Mucosa of descending colon (tissue), 3 donors: ENCODE data around the gene CC2D1A. TPM values are rescaled to one million over a fixed set of nuclear protein-coding genes. Genes with fewer than 3 reads are reported as not detected.
A peak's percentile ranks its signal among the peaks of the same experiment; 100 is the strongest.

Experiments
- ATAC-seq: fragments of 200-7000 bp; cut with Tn5 transposase; one replicate; pipeline ENCODE4 v1.9.1; 2020; ENCODE audit warnings: mild to moderate bottlenecking, moderate library complexity
- DNase-seq, 3 donors: peaks; one replicate each; pipeline ENCODE4 v3.0.0-alpha.2; 2020
- H3K36me3 ChIP-seq: fragments of 200-600 bp; one replicate; pipeline ENCODE4 v1.8.0; 2021; ENCODE audit warnings: low read depth, mild to moderate bottlenecking
- H3K4me1 ChIP-seq: fragments of 200-600 bp; one replicate; pipeline ENCODE4 v1.8.0; 2021; ENCODE audit warnings: low read depth, mild to moderate bottlenecking
- H3K4me3 ChIP-seq: fragments of 200-600 bp; one replicate; pipeline ENCODE4 v1.8.0; 2021; ENCODE audit warnings: mild to moderate bottlenecking
- H3K9me3 ChIP-seq: fragments of 200-600 bp; one replicate; pipeline ENCODE4 v1.8.0; 2021; ENCODE audit warnings: mild to moderate bottlenecking
- intact Hi-C, 2 donors: fragments of 100-400 bp; cut with DNase I in 1 of 2; cut with micrococcal nuclease in 1 of 2; formaldehyde crosslinking; loops; one replicate each; pipeline versions ENCODE4 v1.11.0 to v1.11.1; 2022; cut with DNase I, micrococcal nuclease
- total RNA-seq, 3 donors: library from RNA; stranded (reverse); fragmentation: NEBNext Ultra II Directional in 2 of 3; extraction: Animal tissue kit (Norgen Biotek cat#: 25700) in 2 of 3; gene quantifications; one replicate each; pipeline versions ENCODE4 v1.2.1 to v1.2.4, GENCODE V29; 2021 to 2023
- TF ChIP-seq, protein P1 (sequence below): fragments of 200-600 bp; IDR thresholded peaks from one replicate; pipeline ENCODE4 v1.8.0; 2022; ENCODE audit warnings: antibody characterized with exemption, mild to moderate bottlenecking
- donor health status: DM: no; HTN: no; CAD: no; lungs with moderate emphysema.
- donor health status: DM: no; HTN: no; CAD: no.
- donor health status: DM: no; HTN: yes; CAD: no.

CC2D1A gene
- total RNA-seq, 3 donors from 2014 or later: 68.4 to 118 (median 101) TPM

GRCh38 chr19:13942023-13942684 lies 36.2 kb downstream of the CC2D1A start:
- no peaks in the 10 kb centered on the region for H3K4me1 ChIP-seq
- DNase-seq: no peak
- peak; percentile 40 for ATAC-seq
- H3K36me3 ChIP-seq: no peaks in the 10 kb centered on the region
- intact Hi-C loops: no loop called here
- no peak overlapping the region for H3K4me3 ChIP-seq
- TF ChIP-seq, protein P1, sequence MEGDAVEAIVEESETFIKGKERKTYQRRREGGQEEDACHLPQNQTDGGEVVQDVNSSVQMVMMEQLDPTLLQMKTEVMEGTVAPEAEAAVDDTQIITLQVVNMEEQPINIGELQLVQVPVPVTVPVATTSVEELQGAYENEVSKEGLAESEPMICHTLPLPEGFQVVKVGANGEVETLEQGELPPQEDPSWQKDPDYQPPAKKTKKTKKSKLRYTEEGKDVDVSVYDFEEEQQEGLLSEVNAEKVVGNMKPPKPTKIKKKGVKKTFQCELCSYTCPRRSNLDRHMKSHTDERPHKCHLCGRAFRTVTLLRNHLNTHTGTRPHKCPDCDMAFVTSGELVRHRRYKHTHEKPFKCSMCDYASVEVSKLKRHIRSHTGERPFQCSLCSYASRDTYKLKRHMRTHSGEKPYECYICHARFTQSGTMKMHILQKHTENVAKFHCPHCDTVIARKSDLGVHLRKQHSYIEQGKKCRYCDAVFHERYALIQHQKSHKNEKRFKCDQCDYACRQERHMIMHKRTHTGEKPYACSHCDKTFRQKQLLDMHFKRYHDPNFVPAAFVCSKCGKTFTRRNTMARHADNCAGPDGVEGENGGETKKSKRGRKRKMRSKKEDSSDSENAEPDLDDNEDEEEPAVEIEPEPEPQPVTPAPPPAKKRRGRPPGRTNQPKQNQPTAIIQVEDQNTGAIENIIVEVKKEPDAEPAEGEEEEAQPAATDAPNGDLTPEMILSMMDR: no peak
- no peaks in the 10 kb centered on the region for H3K9me3 ChIP-seq

DNA sequence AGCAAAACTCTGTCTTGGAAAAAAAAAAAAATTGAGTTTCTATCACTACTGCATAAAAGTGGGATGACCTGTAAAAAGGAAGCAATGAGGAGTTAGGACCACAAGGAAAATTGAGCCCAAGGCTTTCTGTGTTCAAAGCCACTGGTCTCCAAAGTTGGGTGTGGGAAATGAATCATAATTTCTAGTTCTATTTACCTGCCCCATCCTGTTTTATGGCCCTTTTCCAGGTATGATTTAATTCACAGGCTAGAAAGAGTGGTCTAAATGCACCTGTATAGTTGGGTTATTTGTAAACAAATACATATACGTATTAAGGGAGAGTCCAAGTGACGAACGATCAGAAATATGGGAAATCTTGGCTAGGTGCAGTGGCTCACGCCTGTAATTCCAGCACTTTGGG lies 40.4 kb downstream of the CC2D1A start:
- H3K36me3 ChIP-seq: no peaks in the 10 kb centered on the region
- intact Hi-C loops: no loop called here
- H3K9me3 ChIP-seq: no peaks in the 10 kb centered on the region
- no peak overlapping the region for H3K4me3 ChIP-seq
- no peaks in the 10 kb centered on the region for H3K4me1 ChIP-seq
- no peak for ATAC-seq
- DNase-seq: no peak
- TF ChIP-seq, protein P1: no peak

GRCh38 chr19:13951043-13951442 lies 45.0 kb downstream of the CC2D1A start:
- TF ChIP-seq, protein P1: no peak
- no peak overlapping the region for H3K4me3 ChIP-seq
- peaks cover 17% of the 10 kb centered on the region for H3K4me1 ChIP-seq
- intact Hi-C loops: no loop called here
- peaks cover 11% of the 10 kb centered on the region for H3K36me3 ChIP-seq
- H3K9me3 ChIP-seq: no peaks in the 10 kb centered on the region
- no peak for ATAC-seq
- no peak for DNase-seq

GRCh38 chr19:13951799-13952153 lies 45.8 kb downstream of the CC2D1A start:
- no peak for DNase-seq
- H3K9me3 ChIP-seq: no peaks in the 10 kb centered on the region
- intact Hi-C loops: no loop called here
- peaks cover 16% of the 10 kb centered on the region for H3K36me3 ChIP-seq
- H3K4me3 ChIP-seq: peak overlapping the region; percentile 66
- TF ChIP-seq, protein P1: no peak
- no peak for ATAC-seq
- H3K4me1 ChIP-seq: peaks cover 17% of the 10 kb centered on the region

DNA sequence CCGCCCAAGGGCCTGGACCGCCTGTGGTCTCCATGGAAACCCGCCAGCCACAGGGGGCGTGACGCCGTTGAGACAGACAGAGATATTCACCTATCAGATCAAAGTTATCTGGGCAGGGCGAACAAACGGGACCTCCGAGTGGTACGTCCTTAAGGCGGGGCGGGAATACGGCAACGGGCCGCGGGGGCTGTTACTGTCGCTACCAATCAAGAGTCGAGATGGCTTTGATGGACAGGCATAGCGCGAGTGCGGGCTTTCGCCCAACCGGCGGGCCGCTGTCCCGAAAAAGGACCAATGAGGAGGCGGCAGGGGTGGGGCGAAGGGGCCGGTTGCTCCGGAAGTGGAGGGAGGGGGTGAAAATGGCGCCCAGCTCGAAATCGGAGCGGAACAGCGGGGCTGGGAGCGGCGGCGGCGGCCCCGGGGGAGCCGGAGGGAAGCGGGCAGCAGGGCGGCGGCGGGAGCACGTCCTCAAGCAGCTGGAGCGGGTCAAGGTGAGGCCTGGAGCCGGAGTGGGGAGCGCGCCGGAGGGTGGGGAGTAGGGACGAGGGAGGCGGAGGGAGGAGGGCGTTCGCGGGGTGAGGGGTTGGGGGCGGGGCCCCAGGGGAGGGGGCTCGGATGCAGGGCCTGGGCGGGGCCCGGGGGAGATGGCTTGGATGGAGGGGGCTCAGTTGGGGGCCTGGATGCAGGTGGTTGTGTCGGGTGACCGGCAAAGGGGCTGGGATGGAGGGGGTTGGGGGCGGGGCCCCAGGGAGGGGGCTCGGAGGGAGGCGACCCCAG lies 46.3 kb downstream of the CC2D1A start, which contains the start of gene DCAF15:
Gene DCAF15, plus strand, starts transcription at position 356 of the 777 bp plus-strand sequence. Its CDS starts 4 bp downstream, at position 360.
- intact Hi-C loops: no loop called here
- no peaks in the 10 kb centered on the region for H3K9me3 ChIP-seq
- H3K4me3 ChIP-seq: peak within 1 kb of the TSS; percentile 66
- peaks cover 17% of the 10 kb centered on the region for H3K4me1 ChIP-seq
- TF ChIP-seq, protein P1: peak; percentile 16
- DNase-seq: peak; percentile 98 to 99 (median 98)
- H3K36me3 ChIP-seq: peaks cover 16% of the 10 kb centered on the region
- peak; percentile 97 for ATAC-seq
